Endothelial cell of umbilical vein (primary cell): Measurements from ENCODE around the gene IRF8. TPM values are rescaled to one million over a fixed set of nuclear protein-coding genes. Genes with fewer than 3 reads are reported as not detected.

ENCODE experiments used
- BruUV-seq: library from RNA; stranded (reverse); fragments of 400-500 nt; replicated peaks from 2 replicates; lab custom pipeline; 2021; lab: Mats Ljungman, UMichigan
- CTCF ChIA-PET: fragments of 300-600, 350-600 bp; sonication (Branson Sonifier 250); formaldehyde crosslinking; loops from one replicate; lab custom pipeline; 2021; ENCODE audit warnings: antibody characterized with exemption, inconsistent platforms; lab: Charles Lee
- POLR2A ChIA-PET: fragments of 300-600, 350-600 bp; sonication (Branson Sonifier 250); formaldehyde crosslinking; loops from one replicate; lab custom pipeline; 2021; ENCODE audit warnings: antibody characterized with exemption, inconsistent platforms; lab: Charles Lee
- DNase-seq: peaks from one replicate; pipeline ENCODE4 v3.0.0-alpha.2; 2011; ENCODE audit warnings: low read depth, low spot score
- FAIRE-seq: peaks from 2 replicates; lab custom pipeline; 2011; peaks lifted over from hg19 to GRCh38; lab: Jason Lieb, UNC
- H2AFZ ChIP-seq: 2 replicates; pipeline ENCODE4 v1.6.0; 2012; ENCODE audit warnings: low read depth, low read length, control low read depth, inconsistent platforms
- H3K27ac ChIP-seq: 2 replicates; pipeline ENCODE4 v1.5.1; 2011; ENCODE audit warnings: low read depth, mild to moderate bottlenecking, control low read depth, low read length, moderate library complexity; ENCODE audit not compliant: insufficient read depth
- H3K27me3 ChIP-seq, 2 experiments: 2 replicates each; pipeline versions ENCODE4 v1.6.0 to v1.6.1; 2011; ENCODE audit warnings: low read length in 2 of 2, mixed read lengths in 1 of 2; ENCODE audit not compliant: control insufficient read depth in 2 of 2, insufficient read depth in 2 of 2
- H3K36me3 ChIP-seq, 2 experiments: 2 replicates in 1 of 2; 3 replicates in 1 of 2; pipeline ENCODE4 v1.5.1; 2011; ENCODE audit warnings: low read length in 2 of 2, mild to moderate bottlenecking in 1 of 2, moderate library complexity in 1 of 2; ENCODE audit not compliant: control insufficient read depth in 2 of 2, insufficient read depth in 2 of 2; ENCODE audit errors: extremely low read depth in 1 of 2
- H3K4me1 ChIP-seq: 3 replicates; pipeline ENCODE4 v1.5.1; 2011; ENCODE audit warnings: mild to moderate bottlenecking, low read length; ENCODE audit not compliant: control insufficient read depth, insufficient read depth; ENCODE audit errors: extremely low read depth
- H3K4me2 ChIP-seq: 2 replicates; pipeline ENCODE4 v1.6.1; 2011; ENCODE audit warnings: low read length, control low read depth, mixed read lengths; ENCODE audit not compliant: insufficient read depth
- H3K4me3 ChIP-seq, 3 experiments: fragments of 200-600 bp in 1 of 3; sonication (generic), shearing (Covaris generic) in 1 of 3; replicated peaks in 1 of 3; 2 replicates each; pipeline ENCODE4 v1.5.1; 2011 to 2016; ENCODE audit warnings: control low read depth in 3 of 3, low read length in 3 of 3, mild to moderate bottlenecking in 2 of 3, inconsistent platforms in 1 of 3, low read depth in 1 of 3, moderate library complexity in 1 of 3; ENCODE audit not compliant: insufficient read depth in 1 of 3
- H3K79me2 ChIP-seq: 2 replicates; pipeline ENCODE4 v1.6.0; 2012; ENCODE audit warnings: low read length, inconsistent platforms; ENCODE audit not compliant: control insufficient read depth, insufficient read depth
- H3K9ac ChIP-seq: replicated peaks from 2 replicates; pipeline ENCODE3; 2011; ENCODE audit warnings: low read length, control low read depth; ENCODE audit not compliant: insufficient read depth; ENCODE audit errors: extremely low read depth
- H3K9me1 ChIP-seq: replicated peaks from 3 replicates; pipeline ENCODE4 v1.6.0; 2011; ENCODE audit warnings: mild to moderate bottlenecking, low read length; ENCODE audit not compliant: control insufficient read depth, insufficient read depth; ENCODE audit errors: extremely low read depth
- H3K9me3 ChIP-seq: replicated peaks from 2 replicates; pipeline ENCODE4 v1.5.1; 2012; ENCODE audit warnings: low read length, inconsistent platforms; ENCODE audit not compliant: control insufficient read depth, insufficient read depth
- H4K20me1 ChIP-seq: replicated peaks from 2 replicates; pipeline ENCODE3; 2011; ENCODE audit warnings: mild to moderate bottlenecking, low read length; ENCODE audit not compliant: control insufficient read depth, insufficient read depth; ENCODE audit errors: extremely low read depth
- EZH2 ChIP-seq: IDR thresholded peaks from 2 replicates; pipeline ENCODE4 v1.6.1; 2012; ENCODE audit warnings: borderline replicate concordance, low read depth, mild to moderate bottlenecking, moderate library complexity, low read length, inconsistent platforms; ENCODE audit not compliant: severe bottlenecking
- FOS ChIP-seq: IDR thresholded peaks from 2 replicates; pipeline ENCODE4 v1.6.1; 2011; ENCODE audit warnings: mild to moderate bottlenecking, low read length, moderate library complexity, borderline replicate concordance; ENCODE audit not compliant: insufficient read depth
- GATA2 ChIP-seq: IDR thresholded peaks from 2 replicates; pipeline ENCODE4 v1.7.0; 2011; ENCODE audit warnings: low read depth, mild to moderate bottlenecking, moderate library complexity, mixed read lengths, low read length; ENCODE audit not compliant: insufficient read length, insufficient read depth
- JUN ChIP-seq: IDR thresholded peaks from 2 replicates; pipeline ENCODE4 v1.6.1; 2011; ENCODE audit warnings: borderline replicate concordance, low read depth; ENCODE audit not compliant: insufficient read length, insufficient read depth
- MAX ChIP-seq: IDR thresholded peaks from 2 replicates; pipeline ENCODE4 v1.6.1; 2011; ENCODE audit not compliant: insufficient read depth, insufficient read length
- MYC ChIP-seq: IDR thresholded peaks from one replicate; pipeline ENCODE4 v1.6.1; 2011; ENCODE audit warnings: mild to moderate bottlenecking, low read depth, low read length
- POLR2A ChIP-seq: IDR thresholded peaks from 2 replicates; pipeline ENCODE4 v1.6.1; 2012; ENCODE audit warnings: low read depth, mild to moderate bottlenecking, control low read depth, low read length
- POLR2AphosphoS5 ChIP-seq: IDR thresholded peaks from 2 replicates; pipeline ENCODE4 v1.6.1; 2012; ENCODE audit warnings: low read depth, mild to moderate bottlenecking, control low read depth, low read length, moderate library complexity; ENCODE audit not compliant: insufficient read depth
- dilution Hi-C: fragments of 300-500 bp; cut with MboI; formaldehyde crosslinking; loops from one replicate; pipeline ENCODE4 v1.15.0; 2019; ENCODE audit warnings: low sequenced_read_pairs; ENCODE audit not compliant: extremely low pct_ligation_motif_present
- intact Hi-C: fragments of 100-400 bp; cut with micrococcal nuclease; formaldehyde crosslinking; loops from one replicate; pipeline ENCODE4 v1.10.0; 2022
- polyA plus RNA-seq, 4 experiments: library from polyadenylated mRNA; depleted of rRNA in 3 of 4; stranded (reverse) in 3 of 4; unstranded in 1 of 4; fragments of >200 nt; gene quantifications; 2 replicates each; pipeline versions ENCODE4 v1.2.1 to v1.2.3, GENCODE V29; 2011 to 2012; ENCODE audit warnings: missing spikeins in 1 of 4
- total RNA-seq: library from RNA; stranded (reverse); gene quantifications from 2 replicates; pipeline ENCODE4 v1.2.3, GENCODE V29; 2021
- TF ChIP-seq, protein P1 (sequence below), 2 donors: IDR thresholded peaks; 1 replicate in 1 of 2; 2 replicates in 1 of 2; pipeline ENCODE4 v1.5.1; 2011; ENCODE audit warnings: low read length in 2 of 2, mild to moderate bottlenecking in 2 of 2, moderate library complexity in 2 of 2, control low read depth in 1 of 2, inconsistent platforms in 1 of 2, low read depth in 1 of 2; ENCODE audit not compliant: insufficient read depth in 1 of 2; ENCODE audit errors: extremely low read depth in 1 of 2

Gene IRF8
- total and polyA plus RNA-seq, 2 donors (not counting 3 experiments of a cell fraction or from before 2014, with no cell fraction given) = not detected

- no TSS peak for BruUV-seq
- no peak for FAIRE-seq
- H3K9me3 ChIP-seq = no peaks in the 10 kb centered on the region
- H3K4me3 ChIP-seq = no peak overlapping the region
- no peak overlapping the region for H3K4me2 ChIP-seq
- intact Hi-C loops = no loop called here
- H3K4me1 ChIP-seq = no peaks in the 10 kb centered on the region
- no peaks in the 10 kb centered on the region for H3K9me1 ChIP-seq
- no peak for DNase-seq
- POLR2A ChIA-PET = no interaction called here
- TF ChIP-seq EZH2 = no peak
- no peak for TF ChIP-seq MAX
- no peak for TF ChIP-seq POLR2A
- TF ChIP-seq MYC = no peak
- no peak for TF ChIP-seq POLR2AphosphoS5
- no peak for TF ChIP-seq GATA2
- TF ChIP-seq, protein P1, sequence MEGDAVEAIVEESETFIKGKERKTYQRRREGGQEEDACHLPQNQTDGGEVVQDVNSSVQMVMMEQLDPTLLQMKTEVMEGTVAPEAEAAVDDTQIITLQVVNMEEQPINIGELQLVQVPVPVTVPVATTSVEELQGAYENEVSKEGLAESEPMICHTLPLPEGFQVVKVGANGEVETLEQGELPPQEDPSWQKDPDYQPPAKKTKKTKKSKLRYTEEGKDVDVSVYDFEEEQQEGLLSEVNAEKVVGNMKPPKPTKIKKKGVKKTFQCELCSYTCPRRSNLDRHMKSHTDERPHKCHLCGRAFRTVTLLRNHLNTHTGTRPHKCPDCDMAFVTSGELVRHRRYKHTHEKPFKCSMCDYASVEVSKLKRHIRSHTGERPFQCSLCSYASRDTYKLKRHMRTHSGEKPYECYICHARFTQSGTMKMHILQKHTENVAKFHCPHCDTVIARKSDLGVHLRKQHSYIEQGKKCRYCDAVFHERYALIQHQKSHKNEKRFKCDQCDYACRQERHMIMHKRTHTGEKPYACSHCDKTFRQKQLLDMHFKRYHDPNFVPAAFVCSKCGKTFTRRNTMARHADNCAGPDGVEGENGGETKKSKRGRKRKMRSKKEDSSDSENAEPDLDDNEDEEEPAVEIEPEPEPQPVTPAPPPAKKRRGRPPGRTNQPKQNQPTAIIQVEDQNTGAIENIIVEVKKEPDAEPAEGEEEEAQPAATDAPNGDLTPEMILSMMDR (IDR thresholded peaks at IDR 0.05; ENCODE audit: extremely low read depth in 1 of 2, insufficient read depth in 1 of 2, low read depth in 1 of 2, low read length in 2 of 2) = no peak
- TF ChIP-seq FOS = no peak
- no peak for TF ChIP-seq JUN
- CTCF ChIA-PET = interaction anchor here (1.6 kb wide), 1 partner anchor 133 kb away, joined by 3 read pairs; no protein-coding TSS in a partner anchor
- no peak overlapping the region for H3K27ac ChIP-seq
- H3K79me2 ChIP-seq = no peaks in the 10 kb centered on the region
- no peaks in the 10 kb centered on the region for H4K20me1 ChIP-seq
- H3K9ac ChIP-seq = no peak overlapping the region
- H2AFZ ChIP-seq = no peak overlapping the region
- H3K27me3 ChIP-seq = peaks cover 0 to 5% of the 10 kb centered on the region in 2 experiments
- dilution Hi-C loops = no loop called here
- H3K36me3 ChIP-seq = no peaks in the 10 kb centered on the region
Measured at GRCh38 chr16:85954927-85955519, 56.1 kb downstream of the IRF8 start.
